Liver (tissue), 9 donors: ENCODE data around the gene HTR7. TPM values are rescaled to one million over a fixed set of nuclear protein-coding genes. Genes with fewer than 3 reads are reported as not detected.

Experiments
- DNase-seq: peaks from one replicate; pipeline ENCODE4 v3.0.0-alpha.2; 2017; ENCODE audit warnings: low spot score
- H3K27ac ChIP-seq, 2 donors: one replicate each; pipeline ENCODE4 v1.7.0; 2013; ENCODE audit warnings: inconsistent platforms in 2 of 2, low read length in 2 of 2, control low read depth in 1 of 2, low read depth in 1 of 2, mild to moderate bottlenecking in 1 of 2
- H3K27me3 ChIP-seq, 4 donors: one replicate each; pipeline versions ENCODE4 v1.6.1 to v1.7.0; 2013; ENCODE audit warnings: low read length in 3 of 4, inconsistent platforms in 1 of 4, mild to moderate bottlenecking in 1 of 4, moderate library complexity in 1 of 4; ENCODE audit not compliant: control insufficient read depth in 4 of 4, insufficient read depth in 4 of 4
- H3K36me3 ChIP-seq, 4 donors: one replicate each; pipeline versions ENCODE4 v1.6.1 to v1.7.0; 2013; ENCODE audit warnings: low read length in 3 of 4, mild to moderate bottlenecking in 3 of 4, low read depth in 1 of 4, moderate library complexity in 1 of 4; ENCODE audit not compliant: control insufficient read depth in 4 of 4, insufficient read depth in 3 of 4
- H3K4me1 ChIP-seq, 4 donors: one replicate each; pipeline versions ENCODE4 v1.6.1 to v1.7.0; 2013; ENCODE audit warnings: low read length in 3 of 4, mild to moderate bottlenecking in 3 of 4, moderate library complexity in 1 of 4; ENCODE audit not compliant: control insufficient read depth in 4 of 4, insufficient read depth in 4 of 4
- H3K4me3 ChIP-seq, 3 donors: one replicate each; pipeline versions ENCODE4 v1.6.1 to v1.7.0; 2013; ENCODE audit warnings: low read length in 3 of 3, control low read depth in 1 of 3, low read depth in 1 of 3, mild to moderate bottlenecking in 1 of 3
- H3K9ac ChIP-seq, 2 donors: one replicate each; pipeline ENCODE4 v1.7.0; 2013; ENCODE audit warnings: low read length in 2 of 2, mild to moderate bottlenecking in 2 of 2, moderate library complexity in 2 of 2, control low read depth in 1 of 2, low read depth in 1 of 2
- H3K9me3 ChIP-seq, 4 donors: one replicate each; pipeline versions ENCODE4 v1.6.1 to v1.7.0; 2013; ENCODE audit warnings: low read length in 3 of 4; ENCODE audit not compliant: control insufficient read depth in 4 of 4
- CTCF ChIP-seq: fragments of 150-350 bp; IDR thresholded peaks from 2 replicates; pipeline ENCODE4 v1.5.1; 2017; ENCODE audit warnings: improper control_type of control experiment, low read depth, low read length; ENCODE audit not compliant: missing input control
- EGR1 ChIP-seq, 2 donors: IDR thresholded peaks; 2 replicates each; pipeline ENCODE4 v1.6.1; 2016 to 2018; ENCODE audit warnings: antibody characterized with exemption in 2 of 2, low read depth in 2 of 2
- FOXA1 ChIP-seq: IDR thresholded peaks from 2 replicates; pipeline ENCODE4 v1.6.1; 2016; ENCODE audit warnings: antibody characterized with exemption
- FOXA2 ChIP-seq: IDR thresholded peaks from 2 replicates; pipeline ENCODE4 v1.6.1; 2016; ENCODE audit warnings: antibody characterized with exemption
- GABPA ChIP-seq, 2 donors: IDR thresholded peaks in 1 of 2; conservative IDR thresholded peaks in 1 of 2; 2 replicates each; pipeline ENCODE4 v1.6.1; 2016; ENCODE audit warnings: antibody characterized with exemption in 2 of 2, mild to moderate bottlenecking in 1 of 2, moderate library complexity in 1 of 2
- HNF4A ChIP-seq, 2 donors: conservative IDR thresholded peaks; 2 replicates each; pipeline ENCODE4 v1.6.1; 2016; ENCODE audit warnings: antibody characterized with exemption in 2 of 2, mild to moderate bottlenecking in 2 of 2
- HNF4G ChIP-seq: IDR thresholded peaks from 2 replicates; pipeline ENCODE4 v1.6.1; 2016; ENCODE audit warnings: antibody characterized with exemption
- JUND ChIP-seq, 2 donors: IDR thresholded peaks; 2 replicates each; pipeline ENCODE4 v1.6.1; 2016; ENCODE audit warnings: antibody characterized with exemption in 2 of 2
- MAX ChIP-seq: IDR thresholded peaks from 2 replicates; pipeline ENCODE4 v1.6.1; 2016; ENCODE audit warnings: antibody characterized with exemption
- NR2F2 ChIP-seq: IDR thresholded peaks from 2 replicates; pipeline ENCODE4 v1.6.1; 2016; ENCODE audit warnings: antibody characterized with exemption
- RAD21 ChIP-seq, 2 donors: IDR thresholded peaks; 2 replicates each; pipeline ENCODE4 v1.6.1; 2016; ENCODE audit warnings: antibody characterized with exemption in 2 of 2, mild to moderate bottlenecking in 2 of 2
- RXRA ChIP-seq, 2 donors: IDR thresholded peaks; 2 replicates each; pipeline ENCODE4 v1.6.1; 2017 to 2018; ENCODE audit warnings: antibody characterized with exemption in 2 of 2, mild to moderate bottlenecking in 1 of 2
- SP1 ChIP-seq: IDR thresholded peaks from 2 replicates; pipeline ENCODE4 v1.6.1; 2018; ENCODE audit warnings: antibody characterized with exemption, mild to moderate bottlenecking
- TAF1 ChIP-seq: conservative IDR thresholded peaks from 2 replicates; pipeline ENCODE4 v1.6.1; 2016; ENCODE audit warnings: antibody characterized with exemption, mild to moderate bottlenecking
- YY1 ChIP-seq: IDR thresholded peaks from 2 replicates; pipeline ENCODE4 v1.6.1; 2016; ENCODE audit warnings: antibody characterized with exemption, mild to moderate bottlenecking
- ZBTB33 ChIP-seq: IDR thresholded peaks from 2 replicates; pipeline ENCODE4 v1.6.1; 2016; ENCODE audit warnings: antibody characterized with exemption
- WGBS: extraction: QIAGEN DNeasy Blood & Tissue Kit; methylation state at CpG from one replicate; pipeline ENCODE4 v1.1.7; 2013; 5-methylcytosine and 5-hydroxymethylcytosine counted together
- polyA plus RNA-seq, 2 donors: library from polyadenylated mRNA; stranded (reverse) in 1 of 2; unstranded in 1 of 2; fragments of 200-250 nt in 1 of 2; fragments of >200 nt in 1 of 2; fragmentation: Nextera tagmentation in 1 of 2; extraction: Ambion mirVana in 1 of 2; gene quantifications; one replicate each; pipeline versions ENCODE4 v1.2.1 to v1.2.3, GENCODE V29; 2013 to 2015
- total RNA-seq, 2 donors: library from RNA; depleted of rRNA; stranded (reverse); fragments of >200 nt; gene quantifications; one replicate each; pipeline ENCODE4 v1.2.3, GENCODE V29; 2014
- TF ChIP-seq, protein P1 (sequence below): IDR thresholded peaks from 2 replicates; pipeline ENCODE4 v1.6.1; 2016; ENCODE audit warnings: antibody characterized with exemption, mild to moderate bottlenecking
- TF ChIP-seq, protein P2 (sequence below): IDR thresholded peaks from 2 replicates; pipeline ENCODE4 v1.6.1; 2016; ENCODE audit warnings: antibody characterized with exemption
- donor health status: healthy.
- donor health status: healthy.
- donor health status: healthy.
- donor health status: healthy.
- donor health status: healthy.

Gene HTR7
- total and polyA plus RNA-seq, 4 donors: 0.17 to 0.61 (median 0.18) TPM; not detected in 1

GRCh38 chr10:90734415-90734814, 123.4 kb downstream of the HTR7 start:
- Histone ChIP-seq H3K9me3 (no peaks in the 10 kb centered on the region), H3K4me3 (no peak overlapping the region), H3K36me3 (no peaks in the 10 kb centered on the region), H3K27me3 (peaks cover 0 to 3% (median 0%) of the 10 kb centered on the region in 4 donors), H3K27ac (no peak overlapping the region), H3K9ac (no peak overlapping the region), H3K4me1 (no peaks in the 10 kb centered on the region)
- no peak for DNase-seq
- WGBS: 82% methylated on average over 2 of the region's 2 CpGs
- TF ChIP-seq RAD21 (IDR thresholded peaks at IDR 0.05) (no peak), GABPA (IDR thresholded peaks at IDR 0.05 in 1 of 2, conservative IDR thresholded peaks at IDR 0.05 in 1 of 2) (no peak), YY1 (no peak), EGR1 (IDR thresholded peaks at IDR 0.05; ENCODE audit: low read depth in 2 of 2) (no peak), JUND (IDR thresholded peaks at IDR 0.05) (no peak)

GRCh38 chr10:90732581-90732980, 125.3 kb downstream of the HTR7 start:
- 74% methylated on average over 3 of the region's 3 CpGs for WGBS

More at GRCh38 chr10:90732581-90732980, 125.3 kb downstream of the HTR7 start:
- Histone ChIP-seq H3K4me1 (no peaks in the 10 kb centered on the region), H3K27me3 (no peaks in the 10 kb centered on the region), H3K36me3 (no peaks in the 10 kb centered on the region), H3K9ac (no peak overlapping the region), H3K9me3 (no peaks in the 10 kb centered on the region), H3K4me3 (no peak overlapping the region), H3K27ac (no peak overlapping the region)
- DNase-seq: no peak
- TF ChIP-seq YY1: no peak
- TF ChIP-seq, protein P1, sequence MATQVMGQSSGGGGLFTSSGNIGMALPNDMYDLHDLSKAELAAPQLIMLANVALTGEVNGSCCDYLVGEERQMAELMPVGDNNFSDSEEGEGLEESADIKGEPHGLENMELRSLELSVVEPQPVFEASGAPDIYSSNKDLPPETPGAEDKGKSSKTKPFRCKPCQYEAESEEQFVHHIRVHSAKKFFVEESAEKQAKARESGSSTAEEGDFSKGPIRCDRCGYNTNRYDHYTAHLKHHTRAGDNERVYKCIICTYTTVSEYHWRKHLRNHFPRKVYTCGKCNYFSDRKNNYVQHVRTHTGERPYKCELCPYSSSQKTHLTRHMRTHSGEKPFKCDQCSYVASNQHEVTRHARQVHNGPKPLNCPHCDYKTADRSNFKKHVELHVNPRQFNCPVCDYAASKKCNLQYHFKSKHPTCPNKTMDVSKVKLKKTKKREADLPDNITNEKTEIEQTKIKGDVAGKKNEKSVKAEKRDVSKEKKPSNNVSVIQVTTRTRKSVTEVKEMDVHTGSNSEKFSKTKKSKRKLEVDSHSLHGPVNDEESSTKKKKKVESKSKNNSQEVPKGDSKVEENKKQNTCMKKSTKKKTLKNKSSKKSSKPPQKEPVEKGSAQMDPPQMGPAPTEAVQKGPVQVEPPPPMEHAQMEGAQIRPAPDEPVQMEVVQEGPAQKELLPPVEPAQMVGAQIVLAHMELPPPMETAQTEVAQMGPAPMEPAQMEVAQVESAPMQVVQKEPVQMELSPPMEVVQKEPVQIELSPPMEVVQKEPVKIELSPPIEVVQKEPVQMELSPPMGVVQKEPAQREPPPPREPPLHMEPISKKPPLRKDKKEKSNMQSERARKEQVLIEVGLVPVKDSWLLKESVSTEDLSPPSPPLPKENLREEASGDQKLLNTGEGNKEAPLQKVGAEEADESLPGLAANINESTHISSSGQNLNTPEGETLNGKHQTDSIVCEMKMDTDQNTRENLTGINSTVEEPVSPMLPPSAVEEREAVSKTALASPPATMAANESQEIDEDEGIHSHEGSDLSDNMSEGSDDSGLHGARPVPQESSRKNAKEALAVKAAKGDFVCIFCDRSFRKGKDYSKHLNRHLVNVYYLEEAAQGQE: no peak
- no peak for TF ChIP-seq TAF1
- TF ChIP-seq GABPA (IDR thresholded peaks at IDR 0.05 in 1 of 2, conservative IDR thresholded peaks at IDR 0.05 in 1 of 2): no peak
- no peak for TF ChIP-seq JUND (IDR thresholded peaks at IDR 0.05)
- no peak for TF ChIP-seq MAX
- TF ChIP-seq HNF4G: no peak
- TF ChIP-seq RXRA (IDR thresholded peaks at IDR 0.05): no peak
- no peak for TF ChIP-seq FOXA2
- no peak for TF ChIP-seq RAD21 (IDR thresholded peaks at IDR 0.05)
- no peak for TF ChIP-seq SP1
- TF ChIP-seq EGR1 (IDR thresholded peaks at IDR 0.05; ENCODE audit: low read depth in 2 of 2): no peak
- TF ChIP-seq HNF4A (conservative IDR thresholded peaks at IDR 0.05): no peak
- no peak for TF ChIP-seq CTCF
- TF ChIP-seq FOXA1: no peak
- TF ChIP-seq NR2F2: no peak
- TF ChIP-seq, protein P2, sequence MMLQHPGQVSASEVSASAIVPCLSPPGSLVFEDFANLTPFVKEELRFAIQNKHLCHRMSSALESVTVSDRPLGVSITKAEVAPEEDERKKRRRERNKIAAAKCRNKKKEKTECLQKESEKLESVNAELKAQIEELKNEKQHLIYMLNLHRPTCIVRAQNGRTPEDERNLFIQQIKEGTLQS: no peak
- no peak for TF ChIP-seq ZBTB33
